GM23248 (cell line): ENCODE measurements around the gene ACER3.

Experiments
- EZH2 ChIP-seq: fragments of 200-600 bp; sonication (generic); IDR thresholded peaks from 2 replicates; pipeline ENCODE4 v1.6.1; 2018; ENCODE audit warnings: antibody characterized with exemption, mild to moderate bottlenecking; ENCODE audit not compliant: insufficient read depth, poor library complexity, severe bottlenecking
- EZH2phosphoT487 ChIP-seq: fragments of 200-600 bp; sonication (generic); IDR thresholded peaks from 2 replicates; pipeline ENCODE4 v1.6.1; 2018; ENCODE audit warnings: antibody characterized with exemption, moderate library complexity, mild to moderate bottlenecking, low read depth; ENCODE audit not compliant: insufficient read depth

GRCh38 chr11:76955459-76956114, 94.9 kb downstream of the ACER3 start:
- no peak for TF ChIP-seq EZH2phosphoT487
- TF ChIP-seq EZH2 = no peak
